Suprapubic skin (tissue), 4 donors: ENCODE measurements around the gene PODN. TPM values are rescaled to one million over a fixed set of nuclear protein-coding genes. Genes with fewer than 3 reads are reported as not detected.

ENCODE experiments used
- DNase-seq, 2 donors: peaks; one replicate each; pipeline ENCODE4 v3.0.0-alpha.2; 2019; ENCODE audit warnings: low spot score in 2 of 2
- H3K27ac ChIP-seq: fragments of 200-600 bp; sonication (generic); one replicate; pipeline ENCODE4 v1.5.1; 2019
- H3K27me3 ChIP-seq: fragments of 200-600 bp; sonication (generic); one replicate; pipeline ENCODE4 v1.5.1; 2019
- H3K36me3 ChIP-seq: fragments of 200-600 bp; sonication (generic); one replicate; pipeline ENCODE4 v1.5.1; 2019
- H3K4me1 ChIP-seq: fragments of 200-600 bp; sonication (generic); one replicate; pipeline ENCODE4 v1.5.1; 2019
- H3K4me3 ChIP-seq: fragments of 200-600 bp; sonication (generic); one replicate; pipeline ENCODE4 v1.5.1; 2019; ENCODE audit warnings: mild to moderate bottlenecking
- H3K9me3 ChIP-seq: fragments of 200-600 bp; sonication (generic); one replicate; pipeline ENCODE4 v1.5.1; 2019
- EP300 ChIP-seq: sonication (generic); formaldehyde crosslinking; IDR thresholded peaks from one replicate; pipeline ENCODE4 v1.6.1; 2017; ENCODE audit warnings: antibody characterized with exemption
- POLR2A ChIP-seq, 2 donors: fragments of 450-650 bp; IDR thresholded peaks; one replicate each; pipeline ENCODE4 v1.6.1; 2017; ENCODE audit warnings: antibody characterized with exemption in 2 of 2, mild to moderate bottlenecking in 2 of 2, moderate library complexity in 2 of 2
- POLR2AphosphoS5 ChIP-seq, 3 donors: sonication (generic); formaldehyde crosslinking; IDR thresholded peaks; one replicate each; pipeline ENCODE4 v1.6.1; 2017; ENCODE audit warnings: antibody characterized with exemption in 3 of 3
- WGBS: methylation state at CpG from one replicate; pipeline ENCODE4 v1.1.5; 2018; 5-methylcytosine and 5-hydroxymethylcytosine counted together
- total RNA-seq, 4 donors: library from RNA; depleted of rRNA; stranded (reverse); fragments of >200 nt; gene quantifications; one replicate each; pipeline ENCODE4 v1.1.0, GENCODE V29; 2016
- TF ChIP-seq, protein P1 (sequence below), 2 donors: fragments of 200-600 bp in 1 of 2; fragments of 450-650 bp in 1 of 2; sonication (generic) in 1 of 2; IDR thresholded peaks; one replicate each; pipeline ENCODE4 v1.5.1; 2016 to 2019; ENCODE audit warnings: antibody characterized with exemption in 2 of 2, mild to moderate bottlenecking in 1 of 2, moderate library complexity in 1 of 2

PODN gene
- total RNA-seq, 4 donors from 2014 or later = 13.9 to 32.8 (median 19.8) TPM

DNA sequence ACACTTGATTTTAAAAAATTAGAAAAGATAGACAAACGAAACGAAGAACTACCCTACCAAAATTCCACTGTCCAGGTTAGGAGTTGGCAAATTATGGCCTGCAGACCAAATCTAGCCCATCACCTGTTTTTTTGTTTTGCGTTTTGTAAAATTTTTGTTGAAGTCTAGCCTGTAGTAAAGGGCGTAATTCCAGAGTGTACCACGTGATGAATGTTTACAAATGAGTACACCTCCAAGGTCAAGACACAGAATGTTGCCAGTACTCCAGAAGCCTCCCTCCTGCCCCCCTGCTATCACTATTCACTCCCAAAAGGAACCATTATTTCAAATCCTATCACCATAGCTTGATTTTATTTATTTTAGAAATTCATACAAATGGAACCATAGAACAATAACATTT, 17.1 kb upstream of the PODN start:
- 87% methylated on average over 5 of the region's 5 CpGs for WGBS
- H3K9me3 ChIP-seq = no peaks in the 10 kb centered on the region
- peaks cover 20% of the 10 kb centered on the region for H3K36me3 ChIP-seq

DNA sequence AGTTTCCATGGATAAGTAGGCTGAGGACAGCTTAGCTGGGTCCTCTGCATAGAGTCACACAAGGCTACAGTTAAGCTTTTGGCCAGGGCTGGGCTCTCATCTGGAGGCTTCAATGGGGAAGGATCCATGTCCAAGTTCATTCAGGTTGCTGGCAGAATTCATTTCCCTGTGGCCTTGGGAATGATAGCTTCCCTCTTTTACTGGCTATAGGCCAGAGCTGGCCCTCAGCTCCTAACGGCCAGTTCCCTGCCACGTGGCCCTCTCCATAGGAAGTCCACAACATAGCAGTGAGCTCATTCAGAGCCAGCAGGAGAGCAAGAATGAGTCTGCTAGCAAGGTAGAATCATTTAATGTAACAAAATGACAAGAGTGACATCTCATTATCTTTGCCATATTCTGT, 15.1 kb upstream of the PODN start:
- no peaks in the 10 kb centered on the region for H3K27me3 ChIP-seq
- DNase-seq = no peak
- H3K4me1 ChIP-seq = peaks cover 25% of the 10 kb centered on the region
- TF ChIP-seq, protein P1, sequence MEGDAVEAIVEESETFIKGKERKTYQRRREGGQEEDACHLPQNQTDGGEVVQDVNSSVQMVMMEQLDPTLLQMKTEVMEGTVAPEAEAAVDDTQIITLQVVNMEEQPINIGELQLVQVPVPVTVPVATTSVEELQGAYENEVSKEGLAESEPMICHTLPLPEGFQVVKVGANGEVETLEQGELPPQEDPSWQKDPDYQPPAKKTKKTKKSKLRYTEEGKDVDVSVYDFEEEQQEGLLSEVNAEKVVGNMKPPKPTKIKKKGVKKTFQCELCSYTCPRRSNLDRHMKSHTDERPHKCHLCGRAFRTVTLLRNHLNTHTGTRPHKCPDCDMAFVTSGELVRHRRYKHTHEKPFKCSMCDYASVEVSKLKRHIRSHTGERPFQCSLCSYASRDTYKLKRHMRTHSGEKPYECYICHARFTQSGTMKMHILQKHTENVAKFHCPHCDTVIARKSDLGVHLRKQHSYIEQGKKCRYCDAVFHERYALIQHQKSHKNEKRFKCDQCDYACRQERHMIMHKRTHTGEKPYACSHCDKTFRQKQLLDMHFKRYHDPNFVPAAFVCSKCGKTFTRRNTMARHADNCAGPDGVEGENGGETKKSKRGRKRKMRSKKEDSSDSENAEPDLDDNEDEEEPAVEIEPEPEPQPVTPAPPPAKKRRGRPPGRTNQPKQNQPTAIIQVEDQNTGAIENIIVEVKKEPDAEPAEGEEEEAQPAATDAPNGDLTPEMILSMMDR (IDR thresholded peaks at IDR 0.05) = no peak
- TF ChIP-seq EP300 = no peak
- no peak for TF ChIP-seq POLR2AphosphoS5 (IDR thresholded peaks at IDR 0.05)
- TF ChIP-seq POLR2A (IDR thresholded peaks at IDR 0.05) = no peak
- 62% methylated on average over 2 of the region's 2 CpGs for WGBS
- no peaks in the 10 kb centered on the region for H3K9me3 ChIP-seq
- no peak overlapping the region for H3K27ac ChIP-seq
- peaks cover 12% of the 10 kb centered on the region for H3K36me3 ChIP-seq
- H3K4me3 ChIP-seq = no peak overlapping the region

More for the DNA sequence above, 17.1 kb upstream of the PODN start:
- TF ChIP-seq POLR2A (IDR thresholded peaks at IDR 0.05) (no peak), POLR2AphosphoS5 (IDR thresholded peaks at IDR 0.05) (no peak)
- no peaks in the 10 kb centered on the region for H3K27me3 ChIP-seq
- DNase-seq = no peak
- no peak overlapping the region for H3K4me3 ChIP-seq
- H3K27ac ChIP-seq = no peak overlapping the region
- H3K4me1 ChIP-seq = peaks cover 16% of the 10 kb centered on the region

DNA sequence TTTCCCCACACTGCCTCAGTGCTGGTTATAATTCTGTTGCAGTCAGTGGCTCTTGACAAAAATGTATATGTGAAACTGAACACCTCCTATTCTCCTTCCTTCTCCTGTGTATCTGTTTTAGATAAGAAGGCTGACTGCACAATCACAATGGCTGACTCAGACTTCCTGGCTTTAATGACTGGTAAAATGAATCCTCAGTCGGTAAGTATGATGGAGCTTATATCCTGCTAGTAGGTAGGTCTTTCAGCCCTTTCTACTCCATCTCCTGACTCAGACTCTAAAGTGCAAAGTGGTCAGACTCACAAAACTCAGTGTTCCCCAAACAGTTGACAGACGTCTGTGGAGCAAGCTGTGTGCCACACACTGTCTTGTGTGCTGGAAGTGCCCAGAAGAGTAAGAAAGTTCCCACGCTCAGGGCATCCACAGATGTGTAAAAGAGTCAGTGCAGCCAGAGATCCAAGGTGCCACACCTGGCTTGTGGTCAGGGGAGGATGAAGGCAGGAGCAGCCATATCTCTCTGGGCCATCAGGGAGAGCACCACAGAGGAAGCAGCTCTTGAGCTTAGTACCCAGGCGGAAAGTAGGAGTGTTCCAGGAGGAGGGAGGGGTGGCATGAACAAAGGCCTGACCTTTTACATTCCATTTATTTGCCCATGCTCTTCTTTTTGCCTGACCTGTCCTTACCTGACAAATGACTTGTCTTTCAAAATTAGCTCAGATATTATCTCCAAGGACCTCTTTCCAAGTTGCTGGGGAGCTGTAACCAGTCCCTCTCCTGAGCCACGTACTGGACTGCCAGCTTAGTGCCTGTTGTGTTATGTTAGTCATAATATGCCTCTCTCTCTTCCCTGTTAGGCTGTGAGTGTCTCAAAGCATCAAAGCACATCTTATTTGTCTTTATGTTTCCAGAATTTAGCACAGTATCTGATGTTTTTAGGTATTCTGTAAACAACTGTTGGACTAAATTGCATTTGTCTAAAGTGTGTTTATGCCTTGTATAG, 14.0 kb upstream of the PODN start:
- H3K9me3 ChIP-seq = no peaks in the 10 kb centered on the region
- TF ChIP-seq POLR2A (IDR thresholded peaks at IDR 0.05) (no peak), EP300 (no peak), POLR2AphosphoS5 (IDR thresholded peaks at IDR 0.05) (no peak)
- TF ChIP-seq, protein P1 (IDR thresholded peaks at IDR 0.05) = no peak
- H3K4me3 ChIP-seq = no peak overlapping the region
- H3K27me3 ChIP-seq = no peaks in the 10 kb centered on the region
- H3K36me3 ChIP-seq = peaks cover 14% of the 10 kb centered on the region
- no peak overlapping the region for H3K27ac ChIP-seq
- H3K4me1 ChIP-seq = peaks cover 25% of the 10 kb centered on the region
- DNase-seq = no peak
- 68% methylated on average over 5 of the region's 5 CpGs for WGBS

DNA sequence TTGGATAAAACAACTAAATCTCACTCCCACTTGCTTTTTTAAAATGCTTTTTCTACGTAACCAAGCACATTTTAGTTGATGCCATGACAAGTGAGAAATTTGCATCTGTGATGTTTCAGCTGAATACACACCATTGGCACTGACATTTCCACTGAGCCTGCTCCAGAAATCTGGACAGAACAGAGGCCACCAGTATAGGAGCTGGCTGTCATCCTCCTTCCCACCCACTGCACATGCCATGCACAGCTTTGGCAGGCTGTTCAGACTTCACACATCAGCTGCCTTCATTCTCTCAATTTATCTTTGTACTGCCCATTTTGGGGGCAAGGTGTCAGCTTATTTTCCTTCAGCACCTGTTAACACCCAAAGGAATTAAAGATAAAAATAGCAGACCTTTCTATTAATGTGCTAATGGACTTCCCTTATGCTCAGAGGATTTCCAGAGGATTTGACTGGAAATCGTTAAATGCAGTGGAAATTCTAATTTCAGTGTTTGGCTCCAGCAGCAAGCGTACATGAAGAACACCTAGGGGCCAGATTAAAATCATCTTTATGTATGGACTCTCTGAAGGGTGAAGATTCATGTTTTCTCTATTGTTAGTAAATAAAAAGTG, 12.9 kb upstream of the PODN start:
- H3K4me1 ChIP-seq = peaks cover 25% of the 10 kb centered on the region
- no peaks in the 10 kb centered on the region for H3K27me3 ChIP-seq
- no peaks in the 10 kb centered on the region for H3K9me3 ChIP-seq
- 79% methylated on average over 3 of the region's 3 CpGs for WGBS
- no peak overlapping the region for H3K4me3 ChIP-seq
- no peak for DNase-seq
- H3K36me3 ChIP-seq = peaks cover 14% of the 10 kb centered on the region
- H3K27ac ChIP-seq = no peak overlapping the region
- TF ChIP-seq EP300 (no peak), POLR2A (IDR thresholded peaks at IDR 0.05) (no peak), POLR2AphosphoS5 (IDR thresholded peaks at IDR 0.05) (no peak)
- TF ChIP-seq, protein P1 (IDR thresholded peaks at IDR 0.05) = no peak

DNA sequence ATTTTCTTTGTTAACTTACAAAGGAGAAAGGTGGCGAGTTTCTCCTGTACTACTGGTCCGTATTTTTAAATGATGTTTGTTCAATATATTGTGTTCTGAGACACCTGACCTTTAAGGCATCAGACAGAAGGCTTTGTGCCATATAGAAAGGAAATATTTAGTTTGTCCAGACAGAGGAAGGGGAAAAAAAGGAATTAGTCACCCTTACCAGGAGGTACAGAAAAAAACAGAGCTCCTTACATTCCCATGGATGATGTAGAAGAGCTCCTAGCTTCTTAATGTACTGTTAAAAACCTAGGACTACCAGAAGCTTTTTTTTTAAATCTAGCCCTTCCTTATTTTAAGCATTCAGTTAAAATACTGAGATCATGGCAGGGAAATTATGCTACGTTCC, 12.4 kb upstream of the PODN start:
- 90% methylated on average over 3 of the region's 3 CpGs for WGBS
- Histone ChIP-seq H3K36me3 (peaks cover 14% of the 10 kb centered on the region), H3K27me3 (no peaks in the 10 kb centered on the region), H3K9me3 (no peaks in the 10 kb centered on the region), H3K4me1 (peaks cover 25% of the 10 kb centered on the region), H3K27ac (no peak overlapping the region), H3K4me3 (no peak overlapping the region)
- TF ChIP-seq, protein P1 (IDR thresholded peaks at IDR 0.05) = no peak
- no peak for TF ChIP-seq POLR2AphosphoS5 (IDR thresholded peaks at IDR 0.05)
- no peak for TF ChIP-seq POLR2A (IDR thresholded peaks at IDR 0.05)
- TF ChIP-seq EP300 = no peak
- DNase-seq = no peak
